HG03060 (cell line): ENCODE results near the gene SMIM28.

Experiments
- ATAC-seq: cut with Tn5 transposase; IDR thresholded peaks from one replicate; pipeline ENCODE4 v1.9.1; 2021; ENCODE audit warnings: low read depth, moderate number of reproducible peaks; ENCODE audit not compliant: unreplicated experiment

Gene SMIM28

GRCh38 chr6:138426500-138427123, 48.9 kb downstream of the SMIM28 start:
- no peak for ATAC-seq

DNA sequence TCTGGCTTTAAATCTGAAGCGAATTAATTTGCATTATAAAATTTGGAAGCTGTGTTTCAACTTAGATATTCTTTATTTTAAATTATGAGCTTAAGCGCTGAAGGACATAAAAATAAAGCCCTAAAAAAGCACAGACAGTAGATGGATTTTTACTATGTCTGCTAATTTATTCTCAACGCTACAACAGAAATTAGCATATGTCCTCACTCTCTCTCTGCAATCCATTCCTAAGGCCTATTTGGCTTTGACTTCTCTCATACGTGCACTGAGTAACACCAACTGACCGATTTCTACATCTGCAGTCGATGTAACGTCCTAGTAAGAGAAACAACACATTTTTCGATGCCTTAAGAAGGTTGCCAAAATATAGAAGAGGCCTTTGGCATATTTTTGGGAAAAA, 50.0 kb downstream of the SMIM28 start:
- ATAC-seq, result no peak

- ATAC-seq, result no peak
Measured at GRCh38 chr6:138428944-138429598, 51.4 kb downstream of the SMIM28 start.

GRCh38 chr6:138429761-138430160, 52.1 kb downstream of the SMIM28 start:
- ATAC-seq, result no peak

DNA sequence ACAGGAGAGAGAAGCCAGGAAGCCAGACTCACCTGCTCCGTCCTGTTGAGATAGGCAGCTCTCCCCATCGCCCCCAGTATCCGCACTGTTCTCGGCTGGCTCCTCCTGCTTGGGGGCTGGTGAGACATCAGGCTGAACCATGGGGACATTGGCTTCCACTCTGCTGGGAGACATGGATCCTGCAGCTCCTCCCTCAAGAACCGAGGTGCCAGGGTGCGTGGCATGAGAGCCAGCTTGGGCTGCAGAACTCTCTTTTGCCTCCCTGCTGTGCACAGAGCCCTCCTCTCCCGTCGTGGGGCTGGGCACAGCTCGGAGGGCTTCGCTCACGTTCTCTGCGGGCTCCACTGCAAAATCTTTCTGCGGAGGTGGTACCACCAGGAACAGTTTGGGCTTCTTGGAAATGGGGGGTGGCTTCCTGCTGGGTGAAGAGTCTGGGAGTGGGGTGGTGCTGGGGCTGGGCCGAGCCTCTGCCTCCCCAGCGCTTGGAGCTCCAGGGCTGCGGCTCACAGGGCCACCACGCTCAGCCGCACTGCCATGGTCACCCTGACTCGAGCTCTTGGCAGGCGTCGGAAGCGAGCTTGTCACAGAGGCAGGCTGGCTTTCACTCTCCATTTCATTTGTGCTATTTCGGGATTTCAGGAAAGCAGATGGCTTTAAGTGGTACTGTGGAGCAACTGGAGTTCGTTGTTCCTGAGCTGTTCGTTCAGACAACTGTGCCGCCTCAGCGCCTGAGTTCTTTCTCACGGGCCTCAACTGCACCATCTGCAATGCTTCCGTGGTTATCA, 52.8 kb downstream of the SMIM28 start:
- no peak for ATAC-seq

- ATAC-seq, result no peak
Measured at GRCh38 chr6:138431256-138432062, 53.8 kb downstream of the SMIM28 start.

DNA sequence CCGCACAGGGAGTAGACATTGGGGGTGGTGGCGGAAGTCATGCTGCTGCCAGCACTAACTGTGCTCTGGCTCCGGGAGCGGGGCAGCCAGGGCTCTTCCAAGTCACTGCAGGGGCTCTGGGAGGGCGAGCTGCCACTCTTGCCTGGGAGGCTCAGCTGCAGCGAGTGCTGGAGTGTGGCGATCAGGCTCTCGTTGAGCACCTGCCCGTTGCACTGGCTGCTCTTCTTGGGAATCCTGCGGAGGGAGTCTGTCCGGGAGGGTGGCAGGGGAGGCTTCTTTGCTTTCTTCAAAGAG, 54.3 kb downstream of the SMIM28 start:
- no peak for ATAC-seq
